CD4-positive, alpha-beta T cell treated with Interleukin-1 beta for 1 hour (primary cell): ENCODE measurements around the gene DGCR2.
"Not testable (repeated sequence)": the region's sequence is repeated elsewhere in the genome, so short reads cannot be mapped to it uniquely, and the experiment has no call there.

Experiments
- DNase-seq, 2 donors: peaks; one replicate each; pipeline ENCODE4 v3.0.0-alpha.2; 2020 to 2022

The DGCR2 gene

DNA sequence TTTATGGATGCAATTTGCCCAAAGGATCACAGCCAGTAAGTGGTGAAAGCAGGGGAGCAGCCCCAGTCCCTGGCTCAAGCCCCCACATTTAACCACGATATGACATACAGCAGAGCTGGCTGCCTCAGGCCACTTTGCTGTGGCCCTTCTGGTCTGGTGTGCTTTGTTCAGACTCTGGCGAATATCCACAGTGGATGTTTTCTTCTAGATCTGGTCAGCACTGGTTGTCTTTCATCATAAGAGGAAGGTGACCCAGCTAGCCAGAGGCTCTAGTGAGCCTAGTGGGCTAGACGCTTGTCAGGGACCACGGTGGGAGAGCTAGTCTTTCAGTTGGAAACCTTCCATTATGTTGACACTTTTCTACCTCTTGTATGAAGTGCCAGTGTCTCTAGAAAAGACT, 42.5 kb downstream of the DGCR2 start:
- no peak for DNase-seq

DNA sequence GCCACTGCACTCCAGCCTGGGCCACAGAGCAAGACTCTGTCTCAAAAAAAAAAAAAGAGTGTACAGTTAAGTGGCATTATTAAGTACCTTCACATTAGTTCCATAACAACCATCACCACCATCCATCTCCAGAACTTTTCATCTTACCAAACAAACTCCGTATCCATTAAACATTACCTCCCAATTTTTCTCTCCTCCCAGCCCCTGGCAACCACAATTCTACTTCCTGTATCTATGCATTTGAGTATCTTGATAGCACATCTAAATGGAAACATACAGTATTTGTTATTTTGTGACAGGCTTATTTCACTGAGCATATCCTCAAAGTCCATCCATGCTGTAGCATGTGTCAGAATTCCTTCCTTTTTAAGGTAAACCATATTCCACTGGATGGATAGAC, 46.8 kb downstream of the DGCR2 start:
- no peak for DNase-seq

DNA sequence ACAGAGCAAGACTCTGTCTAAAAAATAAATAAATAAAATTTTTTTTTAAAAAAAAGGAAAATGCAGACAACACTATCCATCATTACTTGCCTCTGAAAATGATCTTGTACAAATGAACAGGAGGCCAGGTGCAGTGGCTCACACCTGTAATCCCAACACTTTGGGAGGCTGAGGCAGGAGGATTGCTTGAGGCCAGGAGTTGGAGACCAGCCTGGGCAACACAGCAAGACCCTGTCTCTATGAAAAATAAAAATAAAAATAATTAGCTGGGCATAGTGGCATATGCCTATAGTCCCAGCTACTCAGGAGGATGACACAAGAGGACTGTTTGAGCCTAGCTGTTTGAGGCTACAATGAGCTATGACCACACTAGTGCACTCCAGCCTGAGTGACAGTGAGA, 49.4 kb downstream of the DGCR2 start:
- not testable (repeated sequence) for DNase-seq

DNA sequence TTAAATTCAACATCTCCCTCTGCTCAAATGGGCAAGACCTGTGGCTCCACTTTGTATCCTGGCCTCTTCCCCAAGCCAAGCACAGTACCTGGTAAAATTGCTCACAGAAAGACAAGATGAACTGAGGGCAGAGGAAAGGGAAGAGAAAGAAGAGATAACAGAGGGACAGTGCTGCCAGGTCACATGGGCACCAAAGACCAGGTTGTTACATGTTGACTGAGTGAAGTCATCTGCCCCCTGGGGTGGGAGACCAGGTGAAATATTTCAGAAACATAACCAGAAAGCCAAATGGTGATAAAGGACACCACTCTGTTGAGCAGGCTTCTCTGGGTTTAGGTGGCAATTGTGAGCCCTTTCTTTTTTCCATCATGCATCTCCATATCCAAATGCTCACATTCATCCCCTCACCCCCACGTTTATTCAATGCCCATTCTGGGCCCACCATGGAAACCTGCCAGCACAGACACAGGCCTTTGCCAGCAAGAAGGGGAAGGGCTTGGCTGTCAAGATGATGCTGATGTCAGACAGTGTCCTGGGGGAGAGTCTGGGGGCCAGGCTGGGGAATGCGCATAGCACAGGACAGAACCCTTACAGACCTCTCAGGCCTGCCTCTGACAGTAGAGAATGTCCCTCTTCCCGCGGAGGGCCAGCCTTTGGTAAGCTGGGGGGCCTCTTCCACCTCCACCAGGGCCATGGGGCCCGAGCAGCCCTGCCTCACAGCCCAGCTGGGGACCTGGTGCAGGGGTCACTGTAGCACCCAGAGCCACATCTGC, 51.6 kb downstream of the DGCR2 start:
- no peak for DNase-seq

DNA sequence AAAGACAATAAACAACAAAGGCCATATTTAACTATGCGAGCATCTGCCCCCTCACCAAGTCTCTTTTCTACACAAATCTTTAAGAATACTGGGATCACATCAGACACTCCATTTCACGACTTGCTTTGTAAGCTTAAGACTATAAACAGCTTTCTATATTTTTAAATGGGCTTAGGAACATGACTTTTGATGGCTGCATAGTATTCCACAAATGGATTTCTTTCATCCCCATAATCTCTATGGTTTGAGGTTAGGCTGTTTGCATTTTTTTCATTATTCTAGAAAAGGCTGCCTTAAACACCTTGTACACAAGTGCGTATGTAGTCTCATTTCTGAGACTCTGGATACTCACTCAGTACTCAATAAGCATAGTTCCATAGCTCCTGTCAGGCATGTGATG, 52.8 kb downstream of the DGCR2 start:
- DNase-seq = no peak

DNA sequence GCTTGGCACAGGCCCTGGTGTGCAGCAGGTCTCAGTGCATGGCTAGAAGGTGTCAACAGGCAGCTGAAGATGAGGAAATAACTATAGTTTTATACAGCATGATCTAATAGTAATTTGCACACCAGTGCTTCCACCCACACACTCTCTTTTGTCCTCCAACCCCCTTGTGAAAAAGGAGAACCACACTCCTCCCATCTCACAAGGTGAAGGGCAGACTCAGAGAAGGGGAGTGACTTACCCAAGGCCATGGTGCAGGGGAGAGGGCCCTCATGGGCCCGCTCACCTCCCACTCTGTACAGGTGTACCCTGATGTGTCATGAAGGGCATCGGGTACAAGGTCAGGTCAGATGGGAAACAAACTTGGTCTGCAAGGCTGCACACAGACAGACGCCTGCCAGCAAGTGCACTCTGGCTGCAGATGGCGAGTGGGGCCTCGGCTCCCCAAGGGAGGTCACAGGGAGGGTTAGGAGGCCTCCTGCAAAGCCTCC, 53.4 kb downstream of the DGCR2 start:
- DNase-seq = no peak

DNA sequence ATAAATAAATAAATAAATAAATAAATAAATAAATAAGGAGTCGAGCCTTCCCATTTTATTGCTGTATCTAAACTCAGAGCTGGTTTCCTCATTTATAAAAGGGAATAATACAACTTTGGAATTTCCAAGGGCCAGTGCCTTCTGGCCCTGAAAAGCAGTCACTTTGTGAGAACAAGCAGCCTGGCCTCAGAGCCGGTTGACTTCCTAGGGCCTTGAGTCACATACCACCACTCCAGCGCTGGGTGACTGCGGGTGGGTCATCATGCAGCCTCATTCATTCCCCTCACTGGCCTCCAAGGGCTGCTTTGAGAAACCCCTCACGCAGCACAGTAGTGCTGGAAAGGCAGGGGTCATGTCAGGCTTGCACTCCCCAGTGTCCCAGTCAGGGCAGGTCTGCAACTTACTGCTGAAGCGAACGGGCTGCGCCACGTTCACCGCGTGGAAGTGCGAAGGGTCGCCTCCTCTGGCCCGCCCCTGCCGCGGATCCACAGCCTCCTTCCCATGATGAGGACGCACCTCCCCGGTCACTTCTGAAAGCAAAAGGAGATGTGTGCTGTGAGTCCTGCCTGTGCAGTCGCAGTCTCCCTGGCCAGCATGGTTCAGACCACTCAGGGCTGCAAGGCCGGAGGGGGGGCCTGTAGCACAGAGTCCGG, 54.4 kb downstream of the DGCR2 start:
- DNase-seq = no peak

DNA sequence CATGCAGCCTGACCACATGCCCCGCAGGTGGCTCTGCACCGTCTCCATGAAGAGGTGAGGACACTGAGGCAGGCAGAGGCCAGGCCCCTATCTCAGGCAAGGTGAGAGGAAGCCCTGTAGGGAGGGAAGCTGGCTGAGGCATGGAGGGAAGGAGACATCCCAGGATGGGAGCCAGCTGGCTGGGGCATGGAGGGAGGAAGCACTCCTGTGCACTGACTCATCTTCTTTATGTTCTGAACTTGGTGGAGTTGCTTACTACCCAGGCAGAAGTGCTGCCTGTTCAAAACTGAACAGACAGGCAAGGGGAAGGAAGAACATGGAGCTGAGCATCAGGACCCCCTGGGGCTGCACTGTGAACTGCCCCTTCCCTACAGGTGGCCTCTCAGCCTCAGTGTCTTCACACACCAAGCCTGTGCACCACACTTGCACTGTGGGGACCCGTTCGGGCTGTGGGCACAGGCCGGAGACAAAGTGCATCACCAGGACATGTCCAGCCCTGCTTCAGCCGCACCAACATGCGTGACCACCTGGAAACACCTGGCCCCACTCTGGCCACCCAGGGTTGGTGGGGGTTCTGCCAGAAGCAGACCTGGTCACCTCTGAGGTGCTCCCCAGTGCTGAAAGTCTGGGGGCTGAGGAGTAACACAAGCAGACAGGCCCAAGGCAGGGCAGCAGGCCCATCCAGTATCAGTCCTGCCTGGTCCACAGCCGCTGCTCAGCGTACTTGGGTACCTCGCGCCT, 55.5 kb downstream of the DGCR2 start:
- DNase-seq = no peak

DNA sequence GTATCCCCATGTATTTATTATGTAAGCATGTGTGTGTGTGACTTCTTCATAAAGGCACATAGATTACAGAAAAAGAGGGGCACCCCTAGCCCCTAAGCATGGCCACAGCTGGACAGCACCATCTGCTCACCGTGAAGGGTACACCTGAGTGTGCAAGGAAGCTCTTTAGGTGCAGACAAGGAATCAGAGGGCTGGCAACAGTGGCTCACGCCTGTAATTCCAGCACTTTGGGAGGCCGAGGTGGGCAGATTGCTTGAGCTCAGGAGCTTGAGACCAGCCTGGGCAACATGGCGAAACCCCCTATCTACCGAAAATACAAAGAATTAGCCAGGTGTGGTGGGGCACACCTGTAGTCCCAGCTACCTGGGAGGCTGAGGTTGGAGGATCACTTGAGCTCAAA, 56.3 kb downstream of the DGCR2 start:
- DNase-seq = no peak

DNA sequence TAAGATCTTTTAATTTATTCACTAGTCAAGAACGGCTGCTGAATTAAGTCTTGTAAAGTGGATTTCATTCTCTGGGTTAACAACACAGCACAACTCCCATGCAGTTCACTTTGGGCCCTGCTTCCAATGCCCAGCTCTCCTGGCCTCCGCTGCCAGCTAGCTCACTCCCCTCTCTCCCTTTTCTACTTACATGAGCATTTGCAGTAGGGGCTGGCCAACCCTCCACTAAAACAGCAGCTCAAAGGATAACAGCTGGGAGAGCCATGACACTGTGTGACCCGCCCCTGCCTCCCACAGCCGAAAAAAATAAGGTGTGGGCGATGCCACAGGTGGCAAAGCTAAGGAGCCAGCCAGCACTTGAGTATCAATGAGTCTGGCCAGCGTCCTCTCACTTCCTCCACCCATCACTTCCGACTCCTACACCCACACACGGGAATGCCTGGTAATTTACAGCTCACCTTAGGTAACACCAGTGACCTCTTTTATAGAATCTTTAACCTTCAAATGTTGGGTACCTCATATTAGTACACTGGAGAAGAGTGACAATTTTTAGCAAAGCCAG, 56.8 kb downstream of the DGCR2 start:
- DNase-seq = no peak

DNA sequence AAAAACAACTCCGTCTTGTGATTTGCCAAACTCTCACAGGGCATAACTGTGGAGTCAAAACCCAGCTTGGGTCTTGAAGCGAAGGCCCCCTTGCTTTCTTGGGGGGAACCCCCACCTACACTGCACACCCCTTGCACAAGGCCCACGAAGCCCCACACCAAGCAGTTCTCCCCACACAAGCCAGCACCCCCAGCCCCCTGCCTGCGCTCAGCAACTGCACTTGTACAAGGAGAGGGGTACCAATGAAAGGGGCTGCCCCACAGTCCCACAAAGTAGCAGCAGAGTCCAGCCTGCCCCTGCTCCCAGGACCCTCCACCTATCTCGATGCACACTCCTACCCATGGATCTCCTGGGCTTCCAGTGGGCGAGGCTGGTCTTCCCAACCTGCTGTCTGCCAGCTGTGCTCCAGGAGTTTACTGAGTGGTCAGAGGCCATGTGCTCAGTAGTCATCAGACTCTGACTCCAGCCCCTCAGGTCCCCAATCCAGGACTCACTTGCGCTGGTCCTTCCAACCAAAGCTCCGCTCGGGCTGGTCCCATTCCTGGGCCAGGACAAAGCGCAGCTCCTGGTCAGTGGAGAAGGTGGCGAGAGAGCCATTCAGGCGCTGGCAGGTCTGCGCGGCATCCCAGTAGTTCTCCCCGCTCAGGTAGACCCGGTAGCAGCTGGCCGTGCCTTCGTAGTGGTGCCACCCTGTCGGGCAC, 57.7 kb downstream of the DGCR2 start:
- DNase-seq = no peak

DNA sequence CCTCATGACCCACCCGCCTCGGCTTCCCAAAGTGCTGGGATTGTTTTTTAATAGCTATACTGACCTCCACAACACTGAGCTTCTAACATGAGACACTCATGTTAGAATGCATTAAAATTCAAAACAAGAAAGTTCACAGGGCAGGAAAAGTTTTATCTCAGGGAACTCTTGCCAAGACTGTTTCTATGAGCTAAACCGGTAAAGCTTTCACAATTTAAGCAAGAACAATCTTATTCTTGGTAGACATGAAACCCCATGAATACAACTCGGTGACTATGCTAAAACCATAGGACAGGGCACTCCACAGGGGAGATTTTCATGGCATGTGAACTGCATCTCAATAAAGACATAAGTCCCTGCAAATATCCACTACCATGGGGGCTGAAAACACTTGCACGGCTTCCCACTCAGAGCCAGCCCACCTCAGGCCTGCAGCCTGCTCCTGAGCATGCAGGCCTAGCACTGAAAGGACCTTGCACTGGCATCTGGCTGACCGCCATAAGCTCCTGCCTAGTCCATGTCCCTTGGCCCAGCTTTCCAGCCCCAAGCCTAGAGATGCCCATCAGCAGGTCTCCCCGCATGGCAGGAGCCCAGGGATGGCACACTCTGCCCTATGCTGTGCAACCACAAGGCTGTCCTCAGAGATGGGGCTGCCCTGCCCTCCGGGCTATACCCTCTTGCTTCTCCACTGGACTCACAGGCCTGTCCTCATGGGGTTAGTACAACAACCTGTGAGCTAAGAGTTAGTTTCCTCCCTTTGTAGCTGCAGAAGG, 58.4 kb downstream of the DGCR2 start:
- no peak for DNase-seq

DNA sequence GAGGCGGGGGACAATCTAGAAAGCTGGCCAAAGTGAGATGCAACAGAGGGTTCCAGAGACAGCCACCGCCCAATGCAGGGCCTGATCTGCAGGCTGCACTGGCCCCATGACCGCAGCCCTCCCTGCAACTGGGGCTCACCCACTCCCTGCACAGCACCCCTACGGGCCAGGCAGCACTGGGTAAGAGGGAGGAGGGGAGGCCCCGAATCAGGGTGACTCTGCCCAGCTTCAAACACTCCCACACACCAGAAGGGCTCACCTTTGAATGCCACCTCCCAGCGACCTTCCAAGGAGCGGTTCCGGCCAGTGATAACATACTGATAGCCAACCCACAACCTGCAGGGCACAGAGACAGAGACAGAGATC, 59.3 kb downstream of the DGCR2 start:
- no peak for DNase-seq

DNA sequence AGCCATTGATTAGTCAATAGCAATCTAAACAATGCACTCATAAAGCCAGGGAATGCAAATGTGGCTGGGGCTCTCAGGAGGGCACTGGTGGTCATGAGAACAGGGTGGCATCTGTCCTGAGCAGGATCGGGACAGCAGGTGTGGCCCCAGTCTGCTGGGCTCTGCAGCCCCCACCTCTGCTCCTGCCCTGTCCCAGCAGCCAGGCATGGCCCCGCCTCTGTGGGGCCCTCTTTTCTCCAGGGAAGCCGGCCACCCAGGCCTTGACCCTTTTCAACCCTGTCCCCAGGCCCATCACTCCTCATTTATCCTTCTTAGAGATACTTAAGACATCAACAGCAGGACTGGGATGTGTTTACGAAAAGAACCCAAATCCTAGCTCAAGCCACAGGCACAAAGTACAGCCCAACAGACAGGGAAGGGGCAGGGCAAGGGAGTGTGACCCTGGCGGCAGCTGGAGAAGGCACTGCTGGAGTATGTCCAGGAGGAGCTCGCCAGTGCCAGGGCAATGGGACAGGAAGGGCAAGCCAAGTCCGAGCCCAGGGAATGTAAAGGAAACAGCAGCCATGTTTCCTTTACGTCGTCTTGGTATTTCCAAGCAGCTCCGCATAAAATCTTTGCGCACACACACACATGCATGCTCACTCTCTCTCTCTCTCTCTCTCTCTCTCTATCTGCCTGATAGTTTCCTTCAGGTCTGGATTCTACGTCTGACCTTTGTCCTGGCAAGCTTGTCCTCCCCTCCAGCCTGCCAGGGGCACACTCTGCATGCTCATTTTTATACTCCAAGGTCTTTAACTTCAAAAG, 59.9 kb downstream of the DGCR2 start:
- no peak for DNase-seq

DNA sequence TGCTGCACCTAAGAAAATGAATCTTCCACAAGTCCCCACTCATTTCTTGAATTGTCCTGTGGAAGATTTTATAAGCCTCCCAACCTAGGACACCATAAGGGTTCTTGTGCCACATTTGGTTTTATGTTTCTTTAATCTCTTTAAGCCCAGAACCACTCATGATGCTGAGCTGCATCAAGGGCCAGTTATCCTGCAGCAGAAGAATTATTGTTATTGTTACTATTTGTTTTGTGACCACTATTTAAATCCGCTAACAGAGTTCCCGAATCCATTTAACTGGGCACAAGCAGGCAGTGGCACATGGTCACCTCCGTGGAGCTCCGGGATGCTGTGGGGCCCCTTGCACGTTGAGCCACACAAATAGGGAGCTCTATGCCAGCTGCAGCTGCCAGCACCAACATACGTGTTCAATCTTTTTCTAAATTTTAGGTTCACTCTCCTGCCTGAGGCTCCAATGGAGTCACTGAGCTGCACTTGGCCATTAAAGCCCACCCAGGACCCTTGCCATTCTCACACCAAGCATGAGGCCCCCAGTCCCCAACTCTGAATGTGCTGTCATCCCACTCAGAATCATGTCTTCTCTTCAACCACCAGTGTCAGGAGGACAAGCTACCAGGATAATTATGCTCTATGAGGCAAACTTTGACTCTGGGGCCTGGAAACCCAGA, 60.6 kb downstream of the DGCR2 start:
- DNase-seq = no peak

DNA sequence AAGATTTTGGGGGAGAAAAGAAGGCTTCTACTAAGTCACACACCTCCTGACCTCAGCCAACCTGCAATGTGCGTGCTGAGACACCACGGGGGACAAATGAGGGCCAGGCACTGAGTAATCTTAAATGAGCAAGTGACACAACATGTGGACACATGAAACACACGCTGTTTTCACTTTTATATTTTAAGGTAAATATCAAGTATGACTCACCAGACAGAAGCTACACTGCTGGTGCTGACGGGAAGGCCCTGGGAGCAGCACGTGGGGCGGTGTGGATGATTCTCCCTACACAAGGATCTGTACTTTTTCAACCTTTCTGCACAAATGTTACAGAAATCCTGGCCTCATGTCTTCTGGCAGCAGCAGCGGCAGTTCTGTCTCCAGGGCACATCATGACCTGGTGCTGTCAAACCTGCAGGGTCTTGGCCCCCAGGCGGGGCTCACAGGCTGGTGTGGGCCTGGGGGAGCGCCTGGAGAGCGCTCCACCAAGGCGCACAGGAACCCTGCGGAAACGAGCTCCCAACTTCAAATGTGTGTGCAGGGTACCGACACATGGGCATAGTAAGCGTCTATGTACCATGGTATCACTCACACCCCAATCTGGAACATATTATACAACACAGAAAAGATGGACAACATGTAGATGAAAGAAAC, 61.7 kb downstream of the DGCR2 start:
- DNase-seq = no peak

DNA sequence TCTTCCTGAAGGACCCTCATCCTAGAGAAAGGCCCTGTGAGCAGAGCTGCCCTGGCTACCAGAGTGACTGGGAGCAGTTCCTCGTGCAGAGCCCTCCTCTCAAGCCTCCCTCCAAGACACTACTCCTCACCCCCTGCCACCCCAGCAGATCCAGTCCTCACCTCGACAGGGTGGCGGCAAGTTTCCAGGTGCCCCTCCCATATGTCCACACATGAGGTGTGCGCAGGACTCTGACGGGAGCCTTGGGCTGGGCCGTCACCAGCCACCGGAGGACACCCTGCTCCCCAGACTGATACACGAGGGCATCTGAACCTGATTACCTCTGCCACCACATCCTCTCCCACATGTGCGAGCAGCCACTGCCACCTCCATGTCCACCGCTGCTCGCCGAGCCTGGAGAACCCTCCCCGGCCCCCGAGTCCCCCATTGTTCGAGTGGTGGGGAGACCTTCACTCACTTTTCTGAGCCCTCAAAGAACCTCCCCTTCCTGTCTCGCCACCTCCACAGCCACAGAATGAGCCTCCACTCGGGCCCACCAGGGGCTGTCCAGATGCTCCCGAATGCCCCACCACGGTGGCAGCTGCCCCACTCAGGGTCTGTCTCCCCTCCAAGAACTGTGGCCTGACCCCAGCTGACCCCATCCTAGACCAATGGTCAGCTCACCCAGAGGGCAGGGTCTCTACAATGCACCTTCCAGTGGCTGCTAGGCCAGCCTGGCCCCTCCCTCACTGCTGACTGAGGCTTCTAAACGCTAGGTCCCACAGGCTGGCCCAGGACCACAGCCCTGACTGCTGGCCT, 62.5 kb downstream of the DGCR2 start:
- no peak for DNase-seq

DNA sequence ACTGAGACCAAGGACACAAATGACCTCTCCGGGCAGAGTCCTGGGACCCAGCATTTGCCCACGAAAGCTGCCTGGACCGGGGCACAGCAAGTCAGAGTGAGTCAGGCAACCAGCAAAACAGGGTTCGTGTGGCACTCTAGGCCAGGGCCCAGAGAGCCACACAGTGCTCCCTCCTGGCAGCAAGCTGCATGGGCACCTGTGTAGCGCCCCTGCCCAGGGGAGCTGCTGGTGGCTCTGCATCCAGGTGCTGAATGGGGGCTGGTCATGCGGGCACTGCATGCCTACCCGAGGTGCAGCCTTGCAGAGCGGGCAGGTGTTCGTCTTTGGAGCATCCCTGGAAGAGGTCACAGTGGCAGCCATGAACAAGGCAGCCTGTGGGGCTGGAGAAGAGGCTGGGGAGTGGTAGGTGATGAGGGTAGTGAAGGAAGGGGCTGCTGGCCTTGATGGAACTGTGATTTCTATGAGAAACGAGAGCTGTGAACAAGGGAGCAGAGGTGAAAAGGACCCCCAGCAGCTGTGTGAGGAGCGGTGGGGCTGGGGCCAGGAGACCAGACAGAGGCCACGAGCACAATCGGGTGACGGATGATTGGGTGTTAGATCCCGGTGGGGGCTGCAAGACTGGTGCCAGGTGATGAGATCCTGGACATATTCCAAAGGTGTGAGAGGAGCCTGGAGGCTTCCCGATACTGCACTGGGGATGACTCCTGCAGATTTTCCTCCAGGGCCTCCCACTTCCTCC, 63.3 kb downstream of the DGCR2 start:
- DNase-seq = no peak
